ENCODE measurements around the gene PTBP1. TPM values are rescaled to one million over a fixed set of nuclear protein-coding genes. Genes with fewer than 3 reads are reported as not detected.

Gene PTBP1
- total and polyA plus RNA-seq, 9 of the 15 experiments (the other 6 are each of a cell fraction or from before 2014, with no cell fraction given), result 14.0 to 759 (median 234) TPM

DNA sequence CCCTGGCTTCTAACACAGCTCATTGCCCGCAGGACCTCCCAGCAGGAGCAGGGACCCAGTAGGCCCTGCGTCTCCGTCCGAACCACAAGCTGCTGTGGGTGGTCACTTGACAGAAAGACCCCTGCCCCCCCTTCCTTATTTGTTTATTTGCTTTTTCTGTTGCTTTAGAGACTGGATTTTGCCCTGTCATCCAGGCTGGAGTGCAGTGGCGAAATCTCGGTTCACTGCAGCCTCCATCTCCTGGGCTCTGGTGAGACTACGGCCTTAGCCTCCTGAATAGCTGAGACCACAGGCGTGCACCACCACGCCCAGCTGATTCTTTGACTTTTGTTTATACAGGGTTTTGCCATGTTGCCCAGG lies 7.6 kb upstream of the PTBP1 start (continued):
- TF ChIP-seq MLX (CRISPR knock-in tag; conservative IDR thresholded peaks at IDR 0.05), result no peak
- TF ChIP-seq CHD2 (IDR thresholded peaks at IDR 0.05; ENCODE audit: low read depth, low read length), result no peak
- TF ChIP-seq SNIP1 (IDR thresholded peaks at IDR 0.05; ENCODE audit: low read depth), result no peak
- TF ChIP-seq HCFC1 (IDR thresholded peaks at IDR 0.05; ENCODE audit: low read depth, low read length), result no peak
- TF ChIP-seq E2F3 (CRISPR knock-in tag; IDR thresholded peaks at IDR 0.05), result no peak
- TF ChIP-seq ZNF407 (IDR thresholded peaks at IDR 0.05; ENCODE audit: low read depth), result no peak
- TF ChIP-seq ZNF589 (CRISPR knock-in tag; IDR thresholded peaks at IDR 0.05; ENCODE audit: low read depth), result no peak
- no peak for TF ChIP-seq E2F4 (CRISPR knock-in tag; IDR thresholded peaks at IDR 0.05; ENCODE audit: low read depth)

All from K562 (cell line).